Measurements from ENCODE around the gene KRT75.

Gene KRT75

GRCh38 chr12:52423035-52423434, 11.1 kb downstream of the KRT75 start:
- Histone ChIP-seq H3K4me1 (ENCODE audit: insufficient read depth, poor library complexity, severe bottlenecking) (peaks cover 3% of the 10 kb centered on the region), H3K27ac (ENCODE audit: poor library complexity, severe bottlenecking) (no peak overlapping the region), H3K36me3 (ENCODE audit: low read depth) (no peaks in the 10 kb centered on the region), H3K4me3 (ENCODE audit: severe bottlenecking) (no peak overlapping the region), H3K27me3 (ENCODE audit: insufficient read depth, poor library complexity, severe bottlenecking) (no peaks in the 10 kb centered on the region), H3K9me3 (ENCODE audit: severe bottlenecking) (no peaks in the 10 kb centered on the region)
- no peak for ATAC-seq (ENCODE audit: low read depth)
- TF ChIP-seq CTCF (IDR thresholded peaks at IDR 0.05; ENCODE audit: poor library complexity, severe bottlenecking): no peak
- DNase-seq (ENCODE audit: low spot score): no peak

- Histone ChIP-seq H3K27me3 (ENCODE audit: insufficient read depth, poor library complexity, severe bottlenecking) (no peaks in the 10 kb centered on the region), H3K4me1 (ENCODE audit: insufficient read depth, poor library complexity, severe bottlenecking) (peaks cover 7% of the 10 kb centered on the region), H3K27ac (ENCODE audit: poor library complexity, severe bottlenecking) (no peak overlapping the region), H3K36me3 (ENCODE audit: low read depth) (no peaks in the 10 kb centered on the region), H3K4me3 (ENCODE audit: severe bottlenecking) (no peak overlapping the region), H3K9me3 (ENCODE audit: severe bottlenecking) (no peaks in the 10 kb centered on the region)
- no peak for DNase-seq (ENCODE audit: low spot score)
- ATAC-seq (ENCODE audit: low read depth): no peak
- no peak for TF ChIP-seq CTCF (IDR thresholded peaks at IDR 0.05; ENCODE audit: poor library complexity, severe bottlenecking)
Observed at GRCh38 chr12:52419656-52420055, 14.5 kb downstream of the KRT75 start.

- no peak for ATAC-seq (ENCODE audit: low read depth)
Observed at GRCh38 chr12:52418576-52419110, 15.5 kb downstream of the KRT75 start.

GRCh38 chr12:52417740-52418139, 16.4 kb downstream of the KRT75 start:
- H3K36me3 ChIP-seq (ENCODE audit: low read depth): no peaks in the 10 kb centered on the region
- DNase-seq (ENCODE audit: low spot score): no peak
- TF ChIP-seq CTCF (IDR thresholded peaks at IDR 0.05; ENCODE audit: poor library complexity, severe bottlenecking): no peak
- H3K4me1 ChIP-seq (ENCODE audit: insufficient read depth, poor library complexity, severe bottlenecking): peaks cover 7% of the 10 kb centered on the region
- no peaks in the 10 kb centered on the region for H3K27me3 ChIP-seq (ENCODE audit: insufficient read depth, poor library complexity, severe bottlenecking)
- no peaks in the 10 kb centered on the region for H3K9me3 ChIP-seq (ENCODE audit: severe bottlenecking)
- H3K4me3 ChIP-seq (ENCODE audit: severe bottlenecking): no peak overlapping the region
- H3K27ac ChIP-seq (ENCODE audit: poor library complexity, severe bottlenecking): no peak overlapping the region
- no peak for ATAC-seq (ENCODE audit: low read depth)

More at GRCh38 chr12:52418576-52419110, 15.5 kb downstream of the KRT75 start:
- Histone ChIP-seq H3K36me3 (ENCODE audit: low read depth) (no peaks in the 10 kb centered on the region), H3K4me1 (ENCODE audit: insufficient read depth, poor library complexity, severe bottlenecking) (peaks cover 7% of the 10 kb centered on the region), H3K9me3 (ENCODE audit: severe bottlenecking) (no peaks in the 10 kb centered on the region), H3K27ac (ENCODE audit: poor library complexity, severe bottlenecking) (no peak overlapping the region), H3K27me3 (ENCODE audit: insufficient read depth, poor library complexity, severe bottlenecking) (no peaks in the 10 kb centered on the region), H3K4me3 (ENCODE audit: severe bottlenecking) (no peak overlapping the region)
- no peak for TF ChIP-seq CTCF (IDR thresholded peaks at IDR 0.05; ENCODE audit: poor library complexity, severe bottlenecking)
- DNase-seq (ENCODE audit: low spot score): no peak

GRCh38 chr12:52416795-52417194, 17.4 kb downstream of the KRT75 start:
- DNase-seq (ENCODE audit: low spot score) (no peak), ATAC-seq (ENCODE audit: low read depth) (no peak)
- Histone ChIP-seq H3K27ac (ENCODE audit: poor library complexity, severe bottlenecking) (peak overlapping the region; percentile 41), H3K4me3 (ENCODE audit: severe bottlenecking) (no peak overlapping the region), H3K9me3 (ENCODE audit: severe bottlenecking) (no peaks in the 10 kb centered on the region), H3K36me3 (ENCODE audit: low read depth) (no peaks in the 10 kb centered on the region), H3K27me3 (ENCODE audit: insufficient read depth, poor library complexity, severe bottlenecking) (no peaks in the 10 kb centered on the region), H3K4me1 (ENCODE audit: insufficient read depth, poor library complexity, severe bottlenecking) (peaks cover 7% of the 10 kb centered on the region)
- TF ChIP-seq CTCF (IDR thresholded peaks at IDR 0.05; ENCODE audit: poor library complexity, severe bottlenecking): no peak
